Subcutaneous adipose tissue (tissue), 4 donors: Measurements from ENCODE around the gene INO80B. TPM values are rescaled to one million over a fixed set of nuclear protein-coding genes. Genes with fewer than 3 reads are reported as not detected.

Source experiments
- total RNA-seq, 4 donors: library from RNA; depleted of rRNA; stranded (reverse); fragments of >200 nt; gene quantifications; one replicate each; pipeline ENCODE4 v1.1.0, GENCODE V29; 2016
- TF ChIP-seq, protein P1 (sequence below): fragments of 450-650 bp; IDR thresholded peaks from one replicate; pipeline ENCODE4 v1.5.1; 2016; ENCODE audit warnings: low read depth, mild to moderate bottlenecking, control low read depth, antibody characterized with exemption, moderate library complexity

The INO80B gene
- total RNA-seq, 4 donors from 2014 or later: 0.65 to 29.4 (median 12.4) TPM

- TF ChIP-seq, protein P1, sequence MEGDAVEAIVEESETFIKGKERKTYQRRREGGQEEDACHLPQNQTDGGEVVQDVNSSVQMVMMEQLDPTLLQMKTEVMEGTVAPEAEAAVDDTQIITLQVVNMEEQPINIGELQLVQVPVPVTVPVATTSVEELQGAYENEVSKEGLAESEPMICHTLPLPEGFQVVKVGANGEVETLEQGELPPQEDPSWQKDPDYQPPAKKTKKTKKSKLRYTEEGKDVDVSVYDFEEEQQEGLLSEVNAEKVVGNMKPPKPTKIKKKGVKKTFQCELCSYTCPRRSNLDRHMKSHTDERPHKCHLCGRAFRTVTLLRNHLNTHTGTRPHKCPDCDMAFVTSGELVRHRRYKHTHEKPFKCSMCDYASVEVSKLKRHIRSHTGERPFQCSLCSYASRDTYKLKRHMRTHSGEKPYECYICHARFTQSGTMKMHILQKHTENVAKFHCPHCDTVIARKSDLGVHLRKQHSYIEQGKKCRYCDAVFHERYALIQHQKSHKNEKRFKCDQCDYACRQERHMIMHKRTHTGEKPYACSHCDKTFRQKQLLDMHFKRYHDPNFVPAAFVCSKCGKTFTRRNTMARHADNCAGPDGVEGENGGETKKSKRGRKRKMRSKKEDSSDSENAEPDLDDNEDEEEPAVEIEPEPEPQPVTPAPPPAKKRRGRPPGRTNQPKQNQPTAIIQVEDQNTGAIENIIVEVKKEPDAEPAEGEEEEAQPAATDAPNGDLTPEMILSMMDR: no peak
These were observed 16.6 kb upstream of the INO80B start for GRCh38 chr2:74438248-74438647.

GRCh38 chr2:74439373-74439772 is 15.5 kb upstream of the INO80B start:
- TF ChIP-seq, protein P1: no peak

- TF ChIP-seq, protein P1: no peak
These were observed 15.0 kb upstream of the INO80B start for GRCh38 chr2:74439803-74440377.

DNA sequence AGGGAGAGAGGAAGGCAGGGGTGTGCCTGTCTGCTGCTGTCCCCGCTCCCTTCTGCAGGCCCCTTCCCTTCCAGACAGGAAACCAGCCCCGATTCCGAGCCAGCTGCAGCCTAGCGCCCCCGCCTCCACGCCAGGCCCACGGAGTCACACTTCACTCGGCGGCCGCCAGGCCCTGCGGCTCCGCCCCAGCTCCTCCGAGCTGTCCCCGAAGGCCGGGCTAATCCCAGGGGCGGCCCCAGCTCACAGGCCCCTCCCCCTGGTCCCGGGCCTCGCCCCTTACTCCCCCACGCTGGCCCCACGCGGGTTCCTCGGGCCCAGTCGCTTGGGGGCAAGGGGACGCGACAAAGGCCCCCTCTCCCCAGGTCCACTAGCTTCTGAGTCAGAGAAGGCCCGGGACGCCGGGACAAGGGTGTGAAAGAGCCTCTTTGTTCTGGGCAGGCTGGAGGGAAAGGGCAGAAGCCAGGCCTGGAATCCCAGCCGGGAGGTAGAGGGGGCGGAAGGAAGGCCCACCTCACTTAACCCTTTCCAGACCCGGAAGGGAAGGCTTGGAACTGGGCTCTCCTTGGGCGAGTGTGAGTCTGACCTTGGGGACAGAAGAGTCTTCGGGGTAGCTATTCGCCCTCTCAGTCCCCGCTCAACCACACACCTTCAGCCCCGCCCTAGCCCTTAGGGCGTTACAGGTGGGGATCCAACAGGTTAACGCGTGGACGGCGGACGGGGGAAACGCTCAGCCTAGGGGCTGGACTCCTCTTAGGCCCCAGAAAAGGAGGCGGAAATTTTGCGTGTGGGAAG is 14.3 kb upstream of the INO80B start:
- TF ChIP-seq, protein P1: no peak

DNA sequence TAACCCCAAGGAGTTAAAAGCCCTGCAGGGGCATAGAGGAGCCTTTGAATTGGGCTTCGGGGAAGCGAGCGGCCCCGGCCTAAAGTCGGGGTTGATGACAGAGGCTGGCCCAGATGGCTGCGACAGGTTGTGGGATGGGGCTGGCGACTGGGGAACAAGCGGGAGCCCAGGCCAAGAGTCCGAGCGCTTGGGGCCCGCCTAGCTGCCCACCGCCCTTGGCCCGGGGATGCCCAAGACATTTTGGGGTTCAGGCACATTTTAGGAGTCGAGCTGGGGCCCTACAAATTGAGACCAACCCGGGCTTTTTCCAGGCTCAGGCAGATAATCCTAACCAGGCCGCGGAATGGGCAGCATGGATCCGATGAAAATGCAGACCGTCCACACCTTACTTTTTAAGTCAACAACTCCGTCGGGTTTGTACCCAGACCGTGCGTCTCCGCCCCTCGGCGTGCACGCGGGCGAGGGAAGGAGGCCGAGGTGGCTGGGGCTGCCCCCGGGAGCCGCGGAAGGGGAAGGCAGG is 13.7 kb upstream of the INO80B start:
- TF ChIP-seq, protein P1: no peak

GRCh38 chr2:74441690-74442482 is 13.0 kb upstream of the INO80B start, which contains the start of gene RTKN:
Gene RTKN, minus strand, starts transcription at chr2:74441937. Its CDS starts 121 bp downstream, at chr2:74441816.
- TF ChIP-seq, protein P1: no peak
